ENCODE measurements around the gene EML1. TPM values are rescaled to one million over a fixed set of nuclear protein-coding genes. Genes with fewer than 3 reads are reported as not detected.

EML1 gene
- total RNA-seq, 1 donor from 2014 or later, result 28.3 TPM

- Histone ChIP-seq H3K9me3 (no peaks in the 10 kb centered on the region), H3K27ac (no peak overlapping the region), H3K4me3 (no peak overlapping the region), H3K4me1 (no peaks in the 10 kb centered on the region), H3K27me3 (no peaks in the 10 kb centered on the region), H3K36me3 (peaks cover 38 to 57% of the 10 kb centered on the region in 2 donors)
- TF ChIP-seq CTCF (IDR thresholded peaks at IDR 0.05), result no peak
- intact Hi-C loops (cut with DNase I), result no loop called here
- DNase-seq (ENCODE audit: low spot score in 2 of 2), result no peak
Observed at GRCh38 chr14:99910337-99911309, 117.4 kb downstream of the EML1 start.

GRCh38 chr14:99915305-99916090 lies 122.3 kb downstream of the EML1 start:
- peak in 1 of 2 donors; percentile 16 for DNase-seq (ENCODE audit: low spot score in 2 of 2)
- intact Hi-C loops (cut with DNase I), result no loop called here

GRCh38 chr14:99916091-99916383 lies 122.8 kb downstream of the EML1 start:
- no peak for DNase-seq (ENCODE audit: low spot score in 2 of 2)
- Histone ChIP-seq H3K36me3 (peaks cover 24 to 47% of the 10 kb centered on the region in 2 donors), H3K27ac (no peak overlapping the region), H3K9me3 (no peaks in the 10 kb centered on the region), H3K4me3 (no peak overlapping the region), H3K4me1 (no peaks in the 10 kb centered on the region), H3K27me3 (no peaks in the 10 kb centered on the region)
- intact Hi-C loops (cut with DNase I), result no loop called here
- no peak for TF ChIP-seq CTCF (IDR thresholded peaks at IDR 0.05)

More at GRCh38 chr14:99915305-99916090, 122.3 kb downstream of the EML1 start:
- TF ChIP-seq CTCF (IDR thresholded peaks at IDR 0.05), result no peak
- H3K27ac ChIP-seq, result no peak overlapping the region
- no peaks in the 10 kb centered on the region for H3K27me3 ChIP-seq
- H3K9me3 ChIP-seq, result no peaks in the 10 kb centered on the region
- H3K4me3 ChIP-seq, result no peak overlapping the region
- H3K36me3 ChIP-seq, result peaks cover 24 to 47% of the 10 kb centered on the region in 2 donors
- no peaks in the 10 kb centered on the region for H3K4me1 ChIP-seq

GRCh38 chr14:99918781-99919180 lies 125.6 kb downstream of the EML1 start:
- Histone ChIP-seq H3K4me1 (no peaks in the 10 kb centered on the region), H3K4me3 (no peak overlapping the region), H3K27ac (no peak overlapping the region), H3K27me3 (no peaks in the 10 kb centered on the region), H3K9me3 (no peaks in the 10 kb centered on the region), H3K36me3 (peaks cover 28 to 58% of the 10 kb centered on the region in 2 donors)
- no peak for TF ChIP-seq CTCF (IDR thresholded peaks at IDR 0.05)
- intact Hi-C loops (cut with DNase I), result no loop called here
- no peak for DNase-seq (ENCODE audit: low spot score in 2 of 2)

GRCh38 chr14:99921425-99921824 lies 128.2 kb downstream of the EML1 start:
- Histone ChIP-seq H3K27me3 (no peaks in the 10 kb centered on the region), H3K36me3 (peaks cover 15 to 40% of the 10 kb centered on the region in 2 donors), H3K9me3 (no peaks in the 10 kb centered on the region), H3K27ac (no peak overlapping the region), H3K4me1 (no peaks in the 10 kb centered on the region), H3K4me3 (no peak overlapping the region)
- intact Hi-C loops (cut with DNase I), result no loop called here
- no peak for DNase-seq (ENCODE audit: low spot score in 2 of 2)
- no peak for TF ChIP-seq CTCF (IDR thresholded peaks at IDR 0.05)

All from ascending aorta (tissue), 2 donors.